ENCODE results near the gene PKIG.

Gene PKIG

DNA sequence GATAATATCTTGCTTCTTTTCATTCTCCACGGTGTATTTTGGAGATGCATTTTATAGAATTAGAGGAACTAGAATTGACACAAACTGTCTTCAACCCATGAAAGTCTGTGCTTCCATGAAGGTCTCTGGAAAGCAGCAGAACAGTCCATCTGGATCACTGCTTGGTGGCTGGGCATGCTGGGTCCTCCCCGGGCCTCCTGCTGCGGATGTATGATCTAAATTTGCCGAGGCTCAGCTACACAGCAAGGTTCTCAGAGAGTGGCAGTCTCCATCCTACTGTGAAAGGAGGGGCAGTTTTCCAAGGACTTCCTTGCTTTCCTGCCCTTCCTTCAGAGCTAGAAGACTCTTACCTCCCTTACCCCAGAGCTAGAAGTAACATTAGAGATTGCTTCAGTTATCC is 15.1 kb downstream of the PKIG start:
- DNase-seq: no peak

DNA sequence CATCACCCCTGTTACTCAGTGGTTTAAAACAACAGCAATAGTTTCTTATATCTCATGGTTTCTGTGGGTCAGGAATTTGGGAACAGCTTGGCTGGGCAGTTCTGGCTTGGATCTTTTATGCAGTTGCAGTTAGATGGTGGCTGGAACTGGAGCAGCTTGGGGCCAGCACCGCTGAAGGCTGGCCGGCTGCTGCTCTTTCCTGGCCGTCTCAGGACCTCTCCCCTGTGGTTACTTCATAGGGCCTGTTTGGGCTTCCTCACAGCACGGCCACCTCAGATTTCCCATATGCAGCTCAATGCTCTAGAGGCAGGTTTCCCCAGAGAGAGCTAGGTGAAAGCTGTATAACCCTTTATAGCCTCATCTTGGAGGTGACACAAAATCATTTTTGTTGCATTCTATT is 15.6 kb downstream of the PKIG start:
- DNase-seq: no peak

DNA sequence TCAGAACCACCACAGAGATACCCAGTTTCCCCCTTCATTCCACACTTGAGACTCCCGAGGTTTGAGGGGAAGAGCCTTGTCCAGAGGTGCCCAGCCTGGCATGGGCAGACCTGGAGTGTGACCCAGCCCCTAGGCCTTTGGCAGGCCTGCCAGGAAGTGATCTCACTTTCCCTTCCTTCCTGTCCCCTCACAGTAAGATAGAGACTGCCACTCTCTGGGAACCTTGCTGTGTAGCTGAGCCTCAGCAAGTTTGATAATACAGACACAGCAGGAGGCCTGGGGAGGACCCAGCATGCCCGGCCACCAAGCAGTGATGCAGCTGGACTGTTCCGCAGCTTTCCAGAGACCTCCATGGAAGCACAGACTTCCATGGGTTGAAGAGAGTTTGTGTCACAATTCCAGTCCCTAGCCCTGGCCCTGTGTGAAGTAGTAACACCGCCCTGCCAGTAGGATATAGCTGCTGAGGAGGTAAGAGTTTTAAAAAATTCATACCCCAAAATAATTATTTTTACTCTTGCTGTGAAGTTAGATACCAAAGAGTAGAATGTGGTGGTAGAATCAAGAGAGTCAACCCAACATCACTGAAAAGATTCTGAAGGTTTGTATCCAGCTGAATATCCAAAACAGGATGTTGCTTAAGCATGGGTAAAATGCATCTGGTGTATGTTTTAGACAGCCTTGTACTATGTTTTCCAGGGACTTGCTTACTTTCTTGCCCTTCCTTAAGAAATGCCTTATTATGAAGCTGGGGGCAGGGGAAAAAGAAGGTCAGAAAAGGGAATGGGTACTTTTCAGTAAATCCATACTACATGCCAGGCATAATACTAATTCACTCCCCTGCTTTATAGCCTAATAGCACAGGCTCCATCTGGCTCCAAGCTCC is 16.3 kb downstream of the PKIG start:
- DNase-seq: no peak

DNA sequence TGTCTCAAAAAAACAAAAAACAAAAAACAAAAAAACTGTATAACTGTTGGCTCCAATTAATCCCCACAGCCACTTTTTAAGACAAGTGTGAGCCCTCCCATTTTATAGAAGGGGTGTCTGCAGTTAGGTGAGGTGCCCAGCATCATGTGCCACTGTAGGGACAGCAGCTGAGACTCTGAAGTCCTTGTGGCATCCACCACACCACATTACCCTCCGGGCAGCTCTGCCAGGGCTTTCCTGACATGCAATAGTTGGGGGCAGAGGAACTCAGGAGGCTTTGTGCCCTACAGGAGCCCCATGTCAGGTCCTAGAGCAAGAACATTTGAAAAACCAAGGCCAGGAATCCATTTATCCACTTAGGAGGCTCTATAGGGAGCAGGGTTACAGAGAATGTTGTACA is 17.3 kb downstream of the PKIG start:
- DNase-seq: no peak

DNA sequence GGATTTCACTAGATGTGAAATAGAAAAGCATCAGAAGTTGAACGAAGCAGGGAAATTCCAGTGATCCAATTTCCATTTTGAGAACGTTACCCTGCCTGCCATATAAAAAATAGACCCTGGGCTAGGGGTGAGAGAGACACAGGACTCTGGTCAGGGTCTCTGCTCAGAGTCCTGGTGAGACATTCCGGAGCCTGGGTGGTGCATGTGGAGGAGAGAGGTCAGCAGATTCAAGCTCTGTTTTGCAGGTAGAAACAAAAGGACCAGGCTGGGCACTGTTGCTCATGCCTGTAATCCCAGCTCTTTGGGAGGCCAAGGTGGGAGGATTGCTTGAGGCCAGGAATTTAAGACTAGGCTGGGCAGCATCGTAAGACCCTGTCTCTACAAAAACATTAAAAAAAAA is 17.9 kb downstream of the PKIG start:
- no peak for DNase-seq

DNA sequence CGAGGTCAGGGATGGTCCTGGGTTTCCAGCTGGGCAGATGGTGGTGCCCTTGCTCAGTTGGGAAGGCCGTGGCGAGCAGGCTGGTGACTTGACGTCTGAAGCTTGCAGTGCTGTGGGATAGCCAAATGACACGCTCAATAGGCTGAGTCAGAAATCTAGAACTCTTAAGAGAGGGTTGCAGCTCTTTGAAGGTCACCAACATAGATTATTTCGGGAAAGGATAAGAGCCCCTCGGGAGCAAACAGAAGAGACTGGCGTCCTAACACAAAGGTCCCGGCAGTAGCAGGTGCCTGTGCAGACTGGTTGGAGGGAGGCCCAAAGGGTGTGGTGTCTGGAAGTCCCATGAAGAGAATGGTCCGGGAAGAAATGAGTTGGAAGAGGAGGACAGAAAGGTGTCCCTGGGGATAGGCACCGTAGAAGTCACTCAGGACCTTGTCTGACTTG is 18.4 kb downstream of the PKIG start:
- no peak for DNase-seq

DNA sequence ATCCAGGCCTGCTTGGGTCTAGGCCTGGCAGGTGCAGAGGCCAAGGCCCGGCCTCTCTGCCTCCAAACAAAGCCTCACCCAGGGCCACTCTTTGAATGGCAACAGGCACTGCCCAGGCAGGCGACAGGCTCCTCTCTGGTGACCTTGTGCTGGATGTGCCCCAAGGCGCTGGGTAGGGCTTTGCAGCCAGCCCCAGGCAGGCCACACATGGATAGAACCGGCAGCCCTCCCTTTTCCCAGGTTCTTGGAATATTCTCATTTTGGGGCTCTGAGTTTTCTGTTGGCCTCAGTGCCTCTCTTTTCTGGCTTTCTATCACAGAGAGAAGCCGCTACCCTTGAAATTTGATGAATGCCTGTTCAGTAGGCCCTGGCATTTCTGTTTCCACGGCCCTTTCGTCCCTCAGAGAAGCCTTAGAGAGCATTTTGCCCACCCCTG is 18.9 kb downstream of the PKIG start:
- DNase-seq: no peak

DNA sequence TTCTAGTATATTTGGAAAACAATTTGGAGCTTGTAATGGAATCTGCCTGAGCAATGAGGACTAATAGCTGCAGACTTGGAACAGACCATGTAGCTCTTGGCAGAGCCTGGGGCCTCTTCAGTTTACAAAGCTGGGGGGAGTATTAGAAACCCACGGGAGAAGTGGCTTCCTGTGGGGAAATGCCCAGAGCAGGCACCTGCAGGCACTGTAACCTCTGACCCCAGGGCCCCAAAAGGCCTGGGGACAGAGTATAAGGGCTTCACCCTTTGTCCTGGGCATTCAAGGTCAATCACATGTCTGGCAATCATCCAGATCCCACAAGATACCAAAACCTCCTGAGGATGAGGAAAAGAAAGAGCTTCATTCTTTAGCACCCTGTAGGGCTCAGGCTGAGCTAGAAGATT is 19.4 kb downstream of the PKIG start:
- DNase-seq: no peak

DNA sequence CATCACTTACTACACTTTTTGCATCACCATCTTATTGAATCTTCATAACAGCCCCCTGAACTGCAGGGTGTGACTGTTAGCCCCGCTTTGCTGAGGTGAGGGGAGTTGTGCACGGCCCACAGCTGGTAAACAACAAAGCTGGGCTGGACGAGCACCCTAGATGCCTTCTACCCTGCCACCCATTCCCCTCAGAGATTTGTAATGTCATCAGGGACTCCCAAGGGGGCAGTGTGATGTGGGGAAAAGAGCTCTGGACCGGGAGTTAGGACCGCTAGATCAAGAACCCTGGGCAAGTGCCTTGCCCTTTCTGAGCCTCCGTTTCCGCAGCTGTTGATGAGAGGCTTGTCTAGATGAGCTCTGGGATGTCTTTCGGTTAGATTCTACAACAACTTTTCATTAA is 20.9 kb downstream of the PKIG start:
- DNase-seq: no peak

DNA sequence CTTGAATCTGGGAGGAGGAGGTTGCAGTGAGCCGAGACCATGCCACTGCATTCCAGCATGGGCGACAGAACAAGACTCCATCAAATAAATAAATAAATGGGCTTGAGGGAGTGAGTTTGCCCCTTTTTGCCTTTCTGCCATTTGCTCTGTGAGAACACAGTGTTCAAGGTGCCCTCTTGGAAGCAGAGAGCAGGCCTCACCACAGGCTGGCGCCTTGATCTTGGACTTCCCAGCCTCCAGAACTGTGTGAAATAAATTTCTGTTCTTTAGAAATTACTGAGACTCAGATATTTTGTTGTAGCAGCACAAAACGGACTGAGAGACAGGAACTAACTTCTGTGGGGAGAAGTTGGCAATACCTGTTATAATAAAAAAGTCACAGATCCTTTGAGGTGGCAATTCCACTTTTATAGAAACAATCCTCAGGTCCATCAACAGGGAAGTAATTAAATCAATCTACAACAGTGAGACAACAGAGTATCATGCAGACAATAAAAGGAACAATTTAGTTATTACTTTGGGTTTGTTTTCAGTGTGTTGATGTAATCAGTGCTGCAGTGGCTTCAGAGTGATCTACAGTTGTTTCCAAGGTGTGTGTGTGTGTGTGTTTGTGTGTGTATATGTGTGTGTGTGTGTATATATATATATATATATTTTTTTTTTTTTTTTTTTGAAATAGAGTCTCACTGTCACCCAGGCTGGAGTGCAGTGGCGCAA is 24.5 kb downstream of the PKIG start:
- no peak for DNase-seq

DNA sequence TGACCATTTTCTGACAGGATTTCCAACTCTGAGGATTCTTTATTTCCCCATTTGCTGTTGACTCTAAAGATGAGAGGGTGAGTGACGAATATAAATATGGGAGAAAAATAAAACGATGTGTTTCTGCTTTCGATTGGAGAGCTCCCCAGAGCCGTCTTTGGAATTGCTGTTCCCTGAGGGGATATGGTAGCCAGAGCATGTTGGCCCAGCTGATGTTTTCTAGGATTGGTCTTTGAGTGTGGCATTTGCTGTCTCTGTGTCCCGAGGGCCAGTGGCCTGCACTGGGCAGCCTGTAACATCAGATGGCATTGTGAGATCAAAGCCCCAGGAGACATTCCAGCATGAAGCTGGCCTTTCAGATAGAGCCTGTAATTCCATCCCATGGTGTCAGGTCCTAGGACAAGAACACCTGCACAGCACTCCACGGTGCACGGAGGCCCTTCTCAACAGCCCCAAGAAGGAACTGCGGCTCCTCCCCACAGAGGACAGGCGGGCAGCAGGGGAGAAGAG is 26.7 kb downstream of the PKIG start:
- DNase-seq: no peak

DNA sequence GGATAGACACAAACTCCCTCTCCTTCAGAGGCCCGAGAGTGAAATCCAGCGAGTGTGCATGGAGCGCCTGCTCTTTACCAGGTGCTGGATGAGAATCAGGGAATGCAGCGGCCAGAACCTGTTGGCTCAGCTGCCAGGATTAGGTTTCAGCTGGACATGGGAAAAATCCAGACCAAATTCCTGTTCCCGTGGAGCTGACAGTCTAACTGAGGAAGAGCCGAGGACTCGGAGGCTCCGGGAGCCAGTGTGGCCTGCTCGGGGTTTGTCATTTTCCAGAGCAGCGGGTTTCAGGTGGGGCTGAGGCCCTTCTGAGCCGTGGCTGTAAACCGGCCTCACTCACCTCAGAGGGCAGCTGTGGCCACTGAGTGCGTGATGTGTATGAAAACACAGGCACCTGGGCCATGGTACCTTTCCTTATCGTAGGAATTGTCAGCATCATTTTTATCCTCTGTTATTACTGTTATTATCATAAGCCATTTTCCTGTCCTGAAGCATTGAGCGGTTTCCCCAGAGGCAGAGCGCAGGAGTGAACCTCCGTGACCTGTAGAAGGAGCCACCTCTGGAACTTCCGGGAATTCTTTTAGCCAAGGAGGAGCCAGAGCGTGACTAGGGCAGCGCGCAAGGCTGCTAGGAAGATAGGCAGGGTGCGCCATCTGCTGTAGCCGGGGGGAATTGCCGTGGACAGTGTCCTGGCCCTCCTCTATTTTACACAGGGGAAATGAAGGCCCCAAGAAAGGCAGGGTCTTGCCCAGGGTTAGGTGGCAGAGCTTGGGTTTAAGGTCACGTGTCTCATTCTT is 27.3 kb downstream of the PKIG start:
- peak; percentile 82 to 83 for DNase-seq

DNA sequence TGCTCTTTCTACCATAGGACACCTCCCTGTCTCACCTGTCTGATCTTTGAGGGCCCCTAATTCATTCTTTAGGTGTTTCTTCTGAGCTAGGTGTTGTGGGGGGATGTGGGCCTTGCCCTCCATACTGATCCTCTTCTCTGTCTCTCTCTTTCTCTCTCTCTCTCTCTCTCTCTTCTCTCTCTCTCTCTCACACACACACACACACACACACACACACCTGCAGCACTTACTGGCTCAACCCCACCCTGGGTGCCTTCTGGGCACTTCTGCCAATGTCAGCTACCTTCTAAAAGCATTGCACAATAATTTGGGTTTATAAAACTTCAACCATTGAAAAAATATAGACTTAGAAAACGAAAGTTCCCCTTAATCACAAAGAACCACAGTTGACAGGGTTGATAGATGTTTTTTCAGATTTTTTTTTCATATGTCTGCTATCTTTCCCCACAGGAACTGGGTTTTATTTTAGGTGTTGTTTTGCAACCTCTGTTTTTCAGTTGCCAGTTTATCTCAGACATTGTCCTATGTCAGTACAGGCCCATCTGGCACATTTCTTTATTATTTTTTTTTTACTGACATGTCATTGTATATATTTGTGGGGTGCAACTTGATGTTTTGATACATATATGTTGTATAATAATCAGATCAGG is 28.1 kb downstream of the PKIG start:
- DNase-seq: peak; percentile 47 to 50

DNA sequence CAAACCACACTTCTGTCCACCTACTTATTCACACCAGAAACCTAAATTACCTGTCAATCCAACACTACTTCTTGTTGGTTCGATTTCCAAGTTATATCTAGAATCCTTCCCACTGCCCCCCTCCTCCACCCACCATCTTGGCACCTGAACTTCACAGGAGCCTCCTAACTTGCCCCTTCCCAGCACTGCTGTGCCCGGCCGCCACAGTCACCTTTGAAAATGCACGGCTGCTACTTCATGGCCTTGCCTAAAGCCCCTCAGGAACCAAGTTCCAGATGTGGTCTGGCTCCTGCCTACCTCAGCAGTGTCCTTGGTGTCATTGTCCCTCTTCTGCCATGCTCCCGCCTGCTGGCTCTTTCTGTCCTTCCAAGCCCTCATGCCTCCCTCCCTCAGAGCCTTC is 31.2 kb downstream of the PKIG start:
- no peak for DNase-seq

DNA sequence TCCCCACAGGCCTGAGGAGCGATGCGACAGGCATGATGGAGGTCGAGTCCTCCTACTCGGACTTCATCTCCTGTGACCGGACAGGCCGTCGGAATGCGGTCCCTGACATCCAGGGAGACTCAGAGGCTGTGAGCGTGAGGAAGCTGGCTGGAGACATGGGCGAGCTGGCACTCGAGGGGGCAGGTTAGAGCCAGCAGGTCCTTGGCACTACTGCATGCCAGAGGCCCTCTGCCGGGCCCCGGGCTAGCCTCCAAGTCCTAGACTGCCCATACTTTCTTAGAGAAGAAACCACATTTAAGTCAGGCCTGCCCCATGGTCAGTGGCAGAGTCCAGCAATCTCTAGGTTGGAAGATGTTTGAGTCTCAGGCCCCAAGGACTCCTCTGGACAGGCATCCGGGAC is 32.1 kb downstream of the PKIG start:
- DNase-seq: no peak

DNA sequence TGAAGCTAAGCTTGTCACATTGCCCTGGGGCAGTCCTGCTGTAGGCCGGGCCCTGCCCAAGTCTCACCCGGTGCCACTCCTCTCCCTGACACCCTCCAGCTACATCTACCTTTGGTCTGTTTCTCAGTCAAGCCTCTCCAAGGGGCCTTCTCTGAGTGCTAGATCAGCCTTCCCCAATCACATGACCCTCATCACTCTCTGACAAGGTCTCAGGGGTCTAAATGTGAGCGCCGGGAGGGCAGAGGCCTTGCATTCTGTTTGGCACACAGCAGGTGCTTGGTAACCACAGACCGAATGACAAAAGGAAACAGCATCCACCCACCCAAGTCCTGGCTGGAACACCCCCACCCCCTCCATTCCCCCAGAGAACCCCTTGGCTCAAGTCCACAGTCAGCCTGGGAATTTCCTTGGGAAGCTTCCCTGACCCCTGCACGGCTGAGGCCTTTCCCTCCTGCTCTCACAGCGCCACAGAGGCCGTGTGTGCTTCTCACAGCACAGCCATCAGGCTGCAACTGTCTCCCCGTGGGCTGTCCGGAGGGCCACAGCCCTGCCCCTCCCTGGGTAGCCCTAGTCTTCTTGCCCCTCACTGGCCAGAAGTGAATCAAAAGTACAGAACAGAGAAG is 32.9 kb downstream of the PKIG start:
- peak in 1 of 2 donors; percentile 14 for DNase-seq

DNA sequence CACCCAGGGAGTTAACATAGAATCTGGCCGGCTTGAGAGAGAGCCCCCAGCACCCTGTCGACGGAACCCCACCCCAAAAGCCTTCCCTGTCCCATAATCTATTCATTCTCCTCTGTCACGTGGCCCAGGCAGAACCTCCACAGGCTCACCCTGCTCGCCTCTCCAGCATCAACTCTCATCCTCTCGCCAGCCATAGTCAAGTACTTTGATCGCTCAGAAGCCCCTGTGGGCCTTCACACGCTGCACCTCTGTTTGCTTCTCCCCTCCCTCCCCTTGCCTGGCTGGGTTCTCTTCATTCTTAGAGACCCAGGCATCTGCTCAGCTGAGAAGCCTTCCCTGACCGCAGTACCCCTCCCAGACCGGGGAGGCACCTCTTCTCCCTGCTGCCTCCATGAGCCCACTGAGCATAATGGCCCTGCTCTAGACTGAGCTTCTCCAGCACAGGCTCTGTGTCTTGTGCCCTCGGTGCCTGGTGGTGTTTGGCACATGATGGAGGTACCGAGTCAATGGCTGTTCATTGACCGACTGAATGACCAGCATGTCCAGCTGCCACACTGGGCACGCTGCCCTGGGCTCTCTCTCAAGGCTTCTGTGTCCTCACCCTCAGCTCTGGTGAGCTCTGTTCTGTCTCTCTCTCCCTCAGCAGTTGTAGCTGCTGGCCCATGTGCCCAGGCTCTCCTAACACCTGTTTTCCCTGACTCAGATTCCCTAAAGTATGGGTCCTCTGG is 33.7 kb downstream of the PKIG start:
- no peak for DNase-seq

DNA sequence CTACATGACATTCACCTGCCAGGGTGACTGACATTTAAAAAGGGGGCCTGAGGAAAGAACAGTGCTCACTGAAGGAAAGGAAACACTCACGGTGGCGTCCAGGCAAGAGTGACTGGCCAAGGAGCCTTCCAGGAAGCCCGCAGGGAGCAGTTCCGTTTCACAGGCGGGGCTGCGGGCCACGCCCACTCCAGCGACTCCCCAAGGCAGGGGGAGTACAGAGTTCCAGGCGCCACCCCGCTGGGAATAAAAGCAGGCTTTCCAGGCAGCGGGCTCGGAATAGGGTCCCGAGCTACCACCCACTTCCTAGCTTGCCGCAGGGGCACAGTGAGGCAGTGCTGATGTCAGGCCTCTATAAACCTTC is 34.2 kb downstream of the PKIG start:
- DNase-seq: no peak

DNA sequence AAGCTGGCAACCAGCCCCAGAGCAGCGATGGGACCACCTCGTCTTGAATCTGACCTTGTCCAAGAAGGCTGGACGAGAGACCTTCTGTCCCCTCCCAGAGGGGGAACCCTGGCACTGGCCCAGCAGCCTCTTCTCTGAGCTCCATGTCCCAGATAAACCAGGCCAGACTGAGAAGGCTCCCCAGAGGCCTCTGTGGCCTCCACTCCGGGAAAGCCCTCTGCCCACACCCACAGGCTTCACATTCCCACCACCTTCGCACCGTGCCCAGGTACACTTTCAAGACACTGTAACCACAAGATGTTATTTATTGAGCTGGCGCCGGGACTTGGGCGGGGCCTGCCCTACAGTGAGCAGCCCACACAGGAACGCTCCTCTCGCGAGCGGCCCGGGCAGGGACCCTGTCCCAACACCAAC is 35.9 kb downstream of the PKIG start:
- peak; percentile 26 to 32 for DNase-seq

DNA sequence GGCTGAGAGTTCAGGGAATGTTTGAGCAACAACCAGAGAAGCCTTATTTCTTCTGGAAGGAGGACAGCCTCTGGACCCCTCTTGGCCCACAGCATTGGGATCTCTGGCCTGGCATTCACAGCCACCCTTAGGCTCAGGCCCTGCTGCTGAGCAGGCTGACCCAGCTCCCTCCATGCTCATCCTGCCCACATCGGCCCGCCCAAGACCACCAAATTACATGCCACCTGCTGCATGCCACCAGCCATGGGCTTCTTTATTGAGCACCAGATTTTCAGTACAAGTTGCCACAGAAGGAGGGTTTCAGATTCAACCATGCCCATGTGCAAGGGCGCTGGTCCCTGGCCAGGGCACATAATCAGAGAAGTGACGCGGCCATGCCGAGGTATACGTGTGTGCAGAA is 36.9 kb downstream of the PKIG start:
- no peak for DNase-seq

DNA sequence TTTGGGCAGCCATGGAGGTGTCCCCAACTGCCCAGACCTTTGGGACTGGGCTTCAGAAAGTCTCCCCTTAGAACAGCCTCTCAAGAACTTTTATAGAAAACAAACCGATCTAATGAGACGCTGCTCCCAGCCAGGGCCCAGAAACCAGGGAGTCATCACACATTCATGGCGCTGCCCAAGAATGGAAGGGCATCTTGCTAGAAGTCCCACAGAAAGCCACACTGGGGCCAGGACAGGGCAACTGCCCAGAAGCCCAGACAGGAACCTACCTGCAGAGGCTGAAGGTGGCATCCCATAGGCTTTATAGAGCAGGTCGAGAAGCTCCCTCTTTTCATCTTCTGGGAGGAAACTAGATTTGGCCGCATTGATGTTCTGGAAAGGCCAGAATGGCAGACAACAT is 37.7 kb downstream of the PKIG start:
- no peak for DNase-seq

DNA sequence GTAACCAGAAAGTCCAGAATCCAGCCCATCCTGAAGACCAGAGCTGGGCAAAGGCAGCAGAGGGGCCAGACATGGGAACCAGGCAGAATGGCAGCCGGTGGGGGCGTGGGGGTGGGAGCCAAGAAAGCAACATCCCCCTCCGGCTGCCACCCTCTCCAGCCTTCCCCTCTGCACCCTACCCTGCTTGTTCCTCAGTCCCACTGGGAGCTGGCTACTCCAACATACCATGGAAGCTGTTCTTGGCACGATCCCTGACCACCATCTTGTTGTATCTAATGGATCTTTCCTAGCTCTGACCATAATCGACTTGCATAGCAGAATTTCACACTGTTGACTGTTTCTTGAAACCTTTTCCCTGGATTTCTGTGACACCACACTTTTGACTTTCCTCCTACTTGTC is 38.9 kb downstream of the PKIG start:
- no peak for DNase-seq
